ENCODE data around the gene DNAJC7.
A peak's percentile ranks its signal among the peaks of the same experiment; 100 is the strongest.

DNA sequence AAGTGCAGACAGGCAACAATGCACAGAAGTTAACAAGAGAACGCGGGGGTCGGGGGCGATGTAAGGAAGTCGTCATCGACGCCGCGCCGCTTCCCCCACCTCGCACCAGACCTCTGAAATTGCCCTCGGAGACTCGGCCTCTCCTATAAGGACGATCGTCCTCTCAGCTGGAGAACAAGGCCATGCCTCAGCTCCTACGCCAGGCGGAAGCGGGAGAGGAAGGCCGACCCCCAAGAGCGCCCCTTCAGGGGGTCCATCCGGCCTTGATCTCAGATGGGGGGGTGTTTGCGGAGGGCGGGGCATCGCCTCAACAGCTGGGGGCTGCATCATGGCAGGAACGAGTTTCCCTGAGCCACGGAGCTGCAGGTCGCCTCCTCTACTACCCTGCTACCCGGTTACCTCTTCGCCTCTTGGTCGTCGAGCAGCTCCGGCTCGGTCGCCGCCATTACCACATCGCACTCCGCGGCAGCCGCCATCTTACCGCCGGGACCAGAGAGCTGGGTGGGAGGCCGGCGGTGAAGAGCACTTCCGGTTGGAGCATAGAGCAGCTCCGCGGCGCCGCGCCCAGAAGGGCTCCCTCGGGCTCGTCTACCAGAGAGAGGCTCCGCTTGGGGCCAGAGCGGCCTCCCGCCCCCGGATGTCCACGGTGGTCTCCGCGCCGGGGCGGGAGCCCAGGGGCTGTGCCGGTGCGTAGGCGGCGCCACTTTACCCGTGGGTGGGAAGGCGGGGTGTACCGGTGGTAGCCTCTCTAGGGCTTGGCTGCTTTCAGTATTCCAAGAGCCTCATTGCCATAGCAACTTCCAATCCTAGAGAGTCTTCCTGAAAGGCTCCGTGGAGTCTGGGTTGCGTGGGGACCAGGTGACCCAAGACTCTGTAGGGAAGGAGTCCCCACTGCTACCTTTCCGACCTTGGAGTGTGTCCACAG, at the start of gene DNAJC7:
- TF ChIP-seq, protein P1, sequence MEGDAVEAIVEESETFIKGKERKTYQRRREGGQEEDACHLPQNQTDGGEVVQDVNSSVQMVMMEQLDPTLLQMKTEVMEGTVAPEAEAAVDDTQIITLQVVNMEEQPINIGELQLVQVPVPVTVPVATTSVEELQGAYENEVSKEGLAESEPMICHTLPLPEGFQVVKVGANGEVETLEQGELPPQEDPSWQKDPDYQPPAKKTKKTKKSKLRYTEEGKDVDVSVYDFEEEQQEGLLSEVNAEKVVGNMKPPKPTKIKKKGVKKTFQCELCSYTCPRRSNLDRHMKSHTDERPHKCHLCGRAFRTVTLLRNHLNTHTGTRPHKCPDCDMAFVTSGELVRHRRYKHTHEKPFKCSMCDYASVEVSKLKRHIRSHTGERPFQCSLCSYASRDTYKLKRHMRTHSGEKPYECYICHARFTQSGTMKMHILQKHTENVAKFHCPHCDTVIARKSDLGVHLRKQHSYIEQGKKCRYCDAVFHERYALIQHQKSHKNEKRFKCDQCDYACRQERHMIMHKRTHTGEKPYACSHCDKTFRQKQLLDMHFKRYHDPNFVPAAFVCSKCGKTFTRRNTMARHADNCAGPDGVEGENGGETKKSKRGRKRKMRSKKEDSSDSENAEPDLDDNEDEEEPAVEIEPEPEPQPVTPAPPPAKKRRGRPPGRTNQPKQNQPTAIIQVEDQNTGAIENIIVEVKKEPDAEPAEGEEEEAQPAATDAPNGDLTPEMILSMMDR (IDR thresholded peaks at IDR 0.05) = no peak
- TF ChIP-seq POLR2AphosphoS5 (IDR thresholded peaks at IDR 0.05; ENCODE audit: low read depth, low read length) (peak; percentile 46), SIN3A (IDR thresholded peaks at IDR 0.05; ENCODE audit: borderline replicate concordance, insufficient read depth, low read depth, low read length) (peak; percentile 40; the same call in 1 of the 2 replicates)
- TF ChIP-seq, protein P2, sequence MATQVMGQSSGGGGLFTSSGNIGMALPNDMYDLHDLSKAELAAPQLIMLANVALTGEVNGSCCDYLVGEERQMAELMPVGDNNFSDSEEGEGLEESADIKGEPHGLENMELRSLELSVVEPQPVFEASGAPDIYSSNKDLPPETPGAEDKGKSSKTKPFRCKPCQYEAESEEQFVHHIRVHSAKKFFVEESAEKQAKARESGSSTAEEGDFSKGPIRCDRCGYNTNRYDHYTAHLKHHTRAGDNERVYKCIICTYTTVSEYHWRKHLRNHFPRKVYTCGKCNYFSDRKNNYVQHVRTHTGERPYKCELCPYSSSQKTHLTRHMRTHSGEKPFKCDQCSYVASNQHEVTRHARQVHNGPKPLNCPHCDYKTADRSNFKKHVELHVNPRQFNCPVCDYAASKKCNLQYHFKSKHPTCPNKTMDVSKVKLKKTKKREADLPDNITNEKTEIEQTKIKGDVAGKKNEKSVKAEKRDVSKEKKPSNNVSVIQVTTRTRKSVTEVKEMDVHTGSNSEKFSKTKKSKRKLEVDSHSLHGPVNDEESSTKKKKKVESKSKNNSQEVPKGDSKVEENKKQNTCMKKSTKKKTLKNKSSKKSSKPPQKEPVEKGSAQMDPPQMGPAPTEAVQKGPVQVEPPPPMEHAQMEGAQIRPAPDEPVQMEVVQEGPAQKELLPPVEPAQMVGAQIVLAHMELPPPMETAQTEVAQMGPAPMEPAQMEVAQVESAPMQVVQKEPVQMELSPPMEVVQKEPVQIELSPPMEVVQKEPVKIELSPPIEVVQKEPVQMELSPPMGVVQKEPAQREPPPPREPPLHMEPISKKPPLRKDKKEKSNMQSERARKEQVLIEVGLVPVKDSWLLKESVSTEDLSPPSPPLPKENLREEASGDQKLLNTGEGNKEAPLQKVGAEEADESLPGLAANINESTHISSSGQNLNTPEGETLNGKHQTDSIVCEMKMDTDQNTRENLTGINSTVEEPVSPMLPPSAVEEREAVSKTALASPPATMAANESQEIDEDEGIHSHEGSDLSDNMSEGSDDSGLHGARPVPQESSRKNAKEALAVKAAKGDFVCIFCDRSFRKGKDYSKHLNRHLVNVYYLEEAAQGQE (IDR thresholded peaks at IDR 0.05; ENCODE audit: insufficient read depth in 1 of 2, low read depth in 2 of 2, low read length in 1 of 2) = no peak; a peak in 1 of 4 replicates
